ENCODE results near the gene MLXIP. TPM values are rescaled to one million over a fixed set of nuclear protein-coding genes. Genes with fewer than 3 reads are reported as not detected.

Gene MLXIP
- total and polyA plus RNA-seq, 2 donors (not counting 3 experiments of a cell fraction or from before 2014, with no cell fraction given), result 22.0 to 72.5 TPM

- no peak overlapping the region for H3K9ac ChIP-seq (replicated peaks; ENCODE audit: extremely low read depth, insufficient read depth, low read length)
- no peaks in the 10 kb centered on the region for H4K20me1 ChIP-seq (replicated peaks; ENCODE audit: control insufficient read depth, extremely low read depth, insufficient read depth, low read length)
- no peak overlapping the region for H3K27ac ChIP-seq (ENCODE audit: insufficient read depth, low read depth, low read length)
- no peak for FAIRE-seq
- no peak overlapping the region for H2AFZ ChIP-seq (ENCODE audit: low read depth, low read length)
- H3K4me1 ChIP-seq (ENCODE audit: control insufficient read depth, extremely low read depth, insufficient read depth, low read length), result peaks cover 10% of the 10 kb centered on the region
- dilution Hi-C loops (cut with MboI; ENCODE audit: extremely low pct_ligation_motif_present, low sequenced_read_pairs), result no loop called here
- TF ChIP-seq POLR2AphosphoS5 (IDR thresholded peaks at IDR 0.05; ENCODE audit: insufficient read depth, low read depth, low read length), result no peak
- TF ChIP-seq POLR2A (IDR thresholded peaks at IDR 0.05; ENCODE audit: low read depth, low read length), result no peak
- TF ChIP-seq MAX (IDR thresholded peaks at IDR 0.05; ENCODE audit: insufficient read depth, insufficient read length), result no peak
- TF ChIP-seq JUN (IDR thresholded peaks at IDR 0.05; ENCODE audit: borderline replicate concordance, insufficient read depth, insufficient read length, low read depth), result no peak
- intact Hi-C loops (cut with micrococcal nuclease), result no loop called here
- H3K79me2 ChIP-seq (ENCODE audit: control insufficient read depth, insufficient read depth, low read length), result peaks cover 83% of the 10 kb centered on the region
- no peaks in the 10 kb centered on the region for H3K9me1 ChIP-seq (replicated peaks; ENCODE audit: control insufficient read depth, extremely low read depth, insufficient read depth, low read length)
- no peak overlapping the region for H3K4me2 ChIP-seq (ENCODE audit: insufficient read depth, low read length)
- peaks cover 2 to 16% of the 10 kb centered on the region in 2 experiments for H3K36me3 ChIP-seq (ENCODE audit: control insufficient read depth in 2 of 2, extremely low read depth in 1 of 2, insufficient read depth in 2 of 2, low read length in 2 of 2)
- no peaks in the 10 kb centered on the region for H3K9me3 ChIP-seq (replicated peaks; ENCODE audit: control insufficient read depth, insufficient read depth, low read length)
- CTCF ChIA-PET, result interaction anchor here (0.6 to 3.0 kb wide), 8 partner anchors 10 to 35 kb away, joined by 3 to 18 read pairs (median 6); partner anchors contain the start of gene MLXIP
- H3K4me3 ChIP-seq (replicated peaks in 1 of 3; ENCODE audit: insufficient read depth in 1 of 3, low read depth in 1 of 3, low read length in 3 of 3), result no peak overlapping the region
- no peak for DNase-seq (ENCODE audit: low read depth, low spot score)
- POLR2A ChIA-PET, result interaction anchor here (1.5 kb wide), 1 partner anchor 8 kb away, joined by 6 read pairs; no protein-coding TSS in a partner anchor
- no peaks in the 10 kb centered on the region for H3K27me3 ChIP-seq (ENCODE audit: control insufficient read depth in 2 of 2, insufficient read depth in 2 of 2, low read length in 2 of 2)
- BruUV-seq (replicated peaks), result no TSS peak
These were observed 9.7 kb downstream of the MLXIP start for GRCh38 chr12:122088179-122088810.

- Histone ChIP-seq H3K9ac (replicated peaks; ENCODE audit: extremely low read depth, insufficient read depth, low read length) (no peak overlapping the region), H2AFZ (ENCODE audit: low read depth, low read length) (no peak overlapping the region), H3K27me3 (ENCODE audit: control insufficient read depth in 2 of 2, insufficient read depth in 2 of 2, low read length in 2 of 2) (no peaks in the 10 kb centered on the region), H3K4me2 (ENCODE audit: insufficient read depth, low read length) (no peak overlapping the region), H3K4me1 (ENCODE audit: control insufficient read depth, extremely low read depth, insufficient read depth, low read length) (peaks cover 10% of the 10 kb centered on the region), H3K4me3 (replicated peaks in 1 of 3; ENCODE audit: insufficient read depth in 1 of 3, low read depth in 1 of 3, low read length in 3 of 3) (no peak overlapping the region), H3K27ac (ENCODE audit: insufficient read depth, low read depth, low read length) (no peak overlapping the region), H3K9me1 (replicated peaks; ENCODE audit: control insufficient read depth, extremely low read depth, insufficient read depth, low read length) (no peaks in the 10 kb centered on the region), H3K36me3 (ENCODE audit: control insufficient read depth in 2 of 2, extremely low read depth in 1 of 2, insufficient read depth in 2 of 2, low read length in 2 of 2) (peaks cover 2 to 16% of the 10 kb centered on the region in 2 experiments), H4K20me1 (replicated peaks; ENCODE audit: control insufficient read depth, extremely low read depth, insufficient read depth, low read length) (no peaks in the 10 kb centered on the region), H3K9me3 (replicated peaks; ENCODE audit: control insufficient read depth, insufficient read depth, low read length) (no peaks in the 10 kb centered on the region), H3K79me2 (ENCODE audit: control insufficient read depth, insufficient read depth, low read length) (peaks cover 84% of the 10 kb centered on the region)
- no TSS peak for BruUV-seq (replicated peaks)
- no peak for FAIRE-seq
- ChIA-PET CTCF (interaction anchor here (0.6 to 3.0 kb wide), 9 partner anchors 9 to 117 kb away, joined by 3 to 18 read pairs (median 5); partner anchors contain the start of gene MLXIP), POLR2A (interaction anchor here (1.5 kb wide), 1 partner anchor 9 kb away, joined by 6 read pairs; no protein-coding TSS in a partner anchor)
- TF ChIP-seq CTCF (IDR thresholded peaks at IDR 0.05; ENCODE audit: extremely low read depth in 1 of 2, insufficient read depth in 1 of 2, low read depth in 1 of 2, low read length in 2 of 2) (no peak), POLR2A (IDR thresholded peaks at IDR 0.05; ENCODE audit: low read depth, low read length) (no peak), FOS (IDR thresholded peaks at IDR 0.05; ENCODE audit: borderline replicate concordance, insufficient read depth, low read length) (no peak), POLR2AphosphoS5 (IDR thresholded peaks at IDR 0.05; ENCODE audit: insufficient read depth, low read depth, low read length) (no peak), GATA2 (IDR thresholded peaks at IDR 0.05; ENCODE audit: insufficient read depth, insufficient read length, low read depth, low read length) (no peak), MAX (IDR thresholded peaks at IDR 0.05; ENCODE audit: insufficient read depth, insufficient read length) (no peak), MYC (IDR thresholded peaks at IDR 0.05; ENCODE audit: low read depth, low read length) (no peak), JUN (IDR thresholded peaks at IDR 0.05; ENCODE audit: borderline replicate concordance, insufficient read depth, insufficient read length, low read depth) (no peak), EZH2 (IDR thresholded peaks at IDR 0.05; ENCODE audit: borderline replicate concordance, low read depth, low read length, severe bottlenecking) (no peak)
- dilution Hi-C loops (cut with MboI; ENCODE audit: extremely low pct_ligation_motif_present, low sequenced_read_pairs) (no loop called here), intact Hi-C loops (cut with micrococcal nuclease) (no loop called here)
- DNase-seq (ENCODE audit: low read depth, low spot score), result no peak
These were observed 10.5 kb downstream of the MLXIP start for GRCh38 chr12:122089077-122089476.

Data from endothelial cell of umbilical vein (primary cell).